Stimulated activated CD8-positive, alpha-beta memory T cell treated with anti-CD3 and anti-CD28 coated beads, Interleukin-7, amount 100 ng/mL, for 24 hours (primary cell): ENCODE data around the gene ARHGEF10L.

Experiments
- DNase-seq: peaks from one replicate; pipeline ENCODE4 v3.0.0-alpha.2; 2020; ENCODE audit warnings: low read depth

The ARHGEF10L gene

DNA sequence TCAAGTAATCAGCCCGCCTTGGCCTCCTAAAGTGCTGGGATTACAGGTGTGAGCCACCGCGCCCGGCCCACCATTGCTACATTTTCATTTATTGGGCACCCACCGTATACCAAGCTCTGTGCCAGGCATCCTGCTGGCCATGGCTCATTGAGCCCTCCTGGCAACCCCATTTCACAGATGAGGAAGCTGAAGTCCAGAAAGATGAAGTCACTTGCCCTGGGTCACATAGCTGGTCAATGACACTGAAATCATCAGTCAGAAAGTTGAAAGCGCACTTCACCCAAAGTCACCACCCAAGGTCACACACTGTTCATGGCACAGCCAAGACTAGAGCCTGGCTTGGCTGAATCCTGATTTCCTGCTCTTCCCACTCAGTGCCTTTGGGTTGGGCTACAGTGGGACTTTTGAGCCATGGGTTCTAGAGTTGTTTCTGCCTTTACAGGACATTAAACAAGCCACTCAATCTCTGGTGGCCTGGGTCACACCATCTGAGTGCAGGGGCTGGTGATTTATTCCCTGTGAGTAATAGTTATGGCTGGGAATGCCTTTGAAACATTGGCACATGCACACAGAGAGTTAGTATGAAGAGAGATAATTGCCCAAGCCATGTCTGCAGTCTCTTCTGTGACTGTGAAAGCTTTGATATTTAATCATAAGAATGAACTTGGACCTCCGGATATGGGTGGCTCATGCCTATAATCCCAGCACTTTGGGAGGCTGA lies 16.0 kb upstream of the ARHGEF10L start:
- DNase-seq: no peak

GRCh38 chr1:17524645-17525044 lies 14.9 kb upstream of the ARHGEF10L start:
- no peak for DNase-seq

- DNase-seq: no peak
These were observed 13.4 kb upstream of the ARHGEF10L start for GRCh38 chr1:17525996-17526686.

DNA sequence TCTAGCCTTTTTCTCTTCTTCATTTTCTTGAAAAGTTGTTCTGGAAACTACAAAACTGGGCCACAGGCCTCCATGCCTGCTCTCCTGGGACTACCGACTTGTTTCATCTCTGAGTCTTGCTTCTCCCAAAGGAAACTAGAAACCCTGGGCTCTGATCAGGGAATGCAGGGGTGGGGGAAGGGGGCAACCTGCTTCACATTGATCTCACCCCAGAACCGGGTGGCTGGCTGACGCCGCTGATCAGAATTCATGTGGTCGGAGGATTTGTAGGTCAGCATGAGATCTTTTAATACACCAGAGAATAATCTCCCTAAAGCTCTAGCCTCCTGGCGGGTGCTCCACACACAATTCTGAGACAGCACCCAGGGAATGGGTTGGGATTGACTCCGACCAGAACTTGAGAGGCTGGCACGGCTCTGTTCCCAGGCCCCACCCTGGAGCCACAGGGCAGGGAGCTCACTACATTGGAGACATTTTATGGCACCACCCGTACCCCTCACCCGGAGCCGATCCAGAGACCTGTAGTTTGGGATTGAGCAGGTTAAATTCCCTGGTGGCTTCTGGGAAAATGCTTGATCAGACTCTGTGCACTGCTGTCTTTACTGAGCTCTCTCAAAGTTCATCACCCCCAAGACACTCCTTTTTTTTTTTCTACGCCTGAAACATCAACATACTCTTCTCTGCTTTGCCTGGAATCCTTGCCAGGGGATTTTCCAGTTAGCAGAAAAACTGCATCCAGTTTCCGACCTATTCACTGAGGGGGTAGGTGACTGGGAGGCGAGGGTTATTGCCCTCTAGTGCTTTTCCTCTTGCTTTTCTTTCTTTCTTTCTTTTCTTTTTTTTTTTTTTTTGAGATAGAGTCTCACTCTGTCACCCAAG lies 12.2 kb upstream of the ARHGEF10L start:
- DNase-seq: no peak

- no peak for DNase-seq
These were observed 10.1 kb upstream of the ARHGEF10L start for GRCh38 chr1:17529381-17529780.

DNA sequence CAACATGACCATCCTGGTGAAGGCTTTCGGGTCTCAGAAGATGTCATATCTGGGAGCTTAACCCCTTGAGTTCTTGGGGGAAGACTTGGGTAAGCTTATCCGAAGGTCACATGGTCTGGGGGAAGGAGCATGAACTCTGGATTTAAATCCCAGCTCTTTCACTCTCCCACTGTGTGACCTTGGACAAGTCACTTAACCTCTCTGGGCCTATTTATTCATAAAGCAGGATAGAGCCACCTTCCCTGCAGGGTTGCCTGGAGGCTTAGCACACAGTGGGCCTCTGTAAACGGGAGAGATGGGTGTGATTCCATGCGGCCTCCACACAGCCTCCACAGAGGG lies 8.2 kb upstream of the ARHGEF10L start:
- DNase-seq: no peak

- no peak for DNase-seq
These were observed 7.6 kb upstream of the ARHGEF10L start for GRCh38 chr1:17531682-17532487.

- no peak for DNase-seq
These were observed 6.3 kb upstream of the ARHGEF10L start for GRCh38 chr1:17533201-17533600.

GRCh38 chr1:17535300-17535936 lies 4.1 kb upstream of the ARHGEF10L start:
- no peak for DNase-seq

- no peak for DNase-seq
These were observed 1.5 kb upstream of the ARHGEF10L start for GRCh38 chr1:17538010-17538409.

GRCh38 chr1:17538428-17539117 lies 925 bp upstream of the ARHGEF10L start:
- DNase-seq: no peak

DNA sequence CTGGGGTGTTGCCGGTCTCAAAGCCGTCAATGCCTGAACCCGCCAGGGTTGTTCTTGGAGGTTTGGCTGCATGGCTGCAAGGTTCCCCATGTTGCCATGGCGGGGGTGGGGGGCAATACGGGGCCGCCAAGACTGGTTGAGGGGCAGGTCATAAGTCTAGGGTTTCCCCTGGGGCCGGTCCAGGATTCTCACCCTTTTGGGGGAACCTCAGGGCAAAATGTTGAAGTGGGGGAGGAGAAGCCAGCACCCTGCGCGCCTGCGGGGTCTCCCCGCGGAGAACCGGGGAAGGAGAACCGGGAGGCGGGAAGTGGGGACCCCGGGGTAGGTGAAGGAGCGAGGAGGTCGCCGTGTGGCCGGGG lies 401 bp upstream of the ARHGEF10L start:
- DNase-seq: no peak

DNA sequence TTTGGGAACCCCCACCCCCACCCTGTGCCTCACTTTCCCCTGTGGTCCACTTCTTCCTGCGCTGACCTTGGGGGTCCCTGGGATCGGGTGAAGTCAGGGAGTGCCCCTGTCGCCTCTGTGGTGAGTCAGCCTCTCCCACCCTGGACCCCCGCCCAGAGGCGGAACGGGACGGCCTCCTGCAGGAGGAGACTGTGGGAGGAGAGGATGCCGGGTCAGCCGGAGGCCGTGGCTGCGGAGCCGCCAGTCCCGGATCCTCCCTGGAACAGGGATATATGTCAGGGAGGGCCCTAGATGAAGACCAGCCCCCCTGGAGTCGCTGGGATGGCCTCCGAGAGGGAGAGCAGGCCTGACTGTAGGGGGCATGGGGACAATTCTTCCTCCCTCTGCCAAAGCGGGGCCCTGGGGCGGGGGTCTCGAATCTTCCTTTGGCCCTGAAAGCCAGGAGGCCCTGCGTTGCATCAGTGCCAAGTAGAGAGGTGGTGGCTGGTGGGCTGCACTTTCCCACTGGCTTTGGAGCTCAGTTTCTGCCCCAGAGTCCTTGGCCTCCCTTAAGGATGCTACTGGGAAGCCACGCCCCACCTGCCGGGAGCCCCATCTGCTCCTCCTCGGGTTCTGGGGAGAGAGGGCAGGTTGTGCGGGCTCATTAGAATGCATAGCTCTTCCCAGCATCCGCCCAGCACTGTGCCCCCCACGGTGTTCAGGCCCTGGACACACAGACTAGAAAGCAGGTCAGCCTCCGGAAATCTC lies 930 bp downstream of the ARHGEF10L start:
- no peak for DNase-seq

DNA sequence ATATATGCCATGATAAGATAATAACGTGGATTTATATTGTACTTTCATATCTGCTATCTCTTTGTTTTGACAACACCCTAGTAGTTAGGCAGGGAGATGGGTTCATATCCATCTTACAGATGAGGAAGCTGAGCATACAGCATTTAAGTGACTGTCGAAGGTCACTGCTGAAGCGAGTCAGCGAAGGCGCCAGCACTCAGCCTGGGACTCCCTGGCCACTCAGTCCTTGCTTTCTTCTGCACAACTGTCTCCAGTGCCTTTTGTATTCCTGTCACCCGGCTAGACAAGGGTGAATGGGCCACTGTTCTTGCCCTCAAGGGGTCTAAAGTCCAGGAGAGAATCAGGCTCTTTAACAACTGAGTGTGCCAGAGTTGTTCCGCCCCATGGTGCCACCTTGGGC lies 3.1 kb downstream of the ARHGEF10L start:
- DNase-seq: no peak

DNA sequence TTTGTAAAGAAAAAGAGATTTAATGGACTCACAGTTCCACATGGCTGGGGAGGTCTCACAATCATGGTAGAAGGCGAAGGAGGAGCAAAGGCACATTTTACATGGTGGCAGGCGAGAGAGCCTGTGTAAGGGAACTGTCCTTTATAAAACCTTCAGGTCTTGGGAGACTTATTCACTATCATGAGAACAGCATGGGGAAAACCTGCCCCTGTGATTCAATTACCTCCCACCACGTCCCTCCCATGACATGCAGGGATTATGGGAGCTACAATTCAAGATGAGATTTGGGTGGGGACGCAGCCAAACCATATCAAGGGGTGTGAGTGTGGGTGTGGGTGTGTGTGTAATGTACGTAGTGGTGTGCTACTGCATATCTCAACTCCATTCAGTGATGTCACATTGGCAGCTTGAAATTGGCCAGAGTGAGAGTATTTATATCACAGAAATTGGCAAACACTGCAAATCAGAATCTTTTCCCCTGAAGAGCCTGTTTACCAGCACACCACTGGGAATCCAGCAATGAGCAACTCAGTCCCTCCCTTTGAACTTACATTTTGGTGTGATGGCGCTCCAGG lies 5.4 kb downstream of the ARHGEF10L start:
- DNase-seq: no peak

GRCh38 chr1:17545356-17545755 lies 5.9 kb downstream of the ARHGEF10L start:
- DNase-seq: no peak

DNA sequence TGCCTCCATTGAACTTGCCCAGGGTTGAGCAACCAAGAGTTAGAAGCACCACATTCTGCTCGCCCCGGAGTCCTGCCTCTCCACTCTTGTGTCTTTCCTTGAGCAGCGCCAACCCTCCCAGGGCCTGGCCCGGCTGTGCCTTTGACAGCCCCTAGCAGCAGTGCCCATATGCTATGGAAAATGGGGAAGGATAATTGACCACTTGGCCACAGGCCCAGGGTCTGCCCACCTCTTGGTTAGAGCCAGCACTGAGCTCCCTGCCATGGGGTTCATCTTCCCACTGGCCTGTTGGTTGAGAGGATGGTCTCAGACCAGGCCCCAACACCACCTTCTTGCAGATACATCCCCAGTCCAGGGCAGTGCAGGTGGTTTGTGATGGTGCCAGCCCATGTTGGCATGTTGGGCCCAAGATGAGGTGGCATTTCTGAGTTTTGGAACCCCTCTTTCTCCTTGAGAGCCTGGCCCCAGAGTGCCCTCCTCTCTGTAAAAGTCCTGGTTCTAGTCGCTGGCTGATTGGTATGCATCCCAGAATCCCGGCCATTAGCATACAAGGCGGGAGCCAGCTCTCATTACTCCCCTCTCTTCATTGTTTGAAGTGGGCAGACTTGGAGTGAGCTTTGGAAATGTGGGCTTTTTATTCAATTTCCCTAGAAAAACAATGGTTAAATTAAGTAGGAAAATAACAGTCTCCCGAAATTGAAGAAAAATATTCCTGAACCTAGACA lies 7.6 kb downstream of the ARHGEF10L start:
- no peak for DNase-seq

GRCh38 chr1:17549384-17549783 lies 9.9 kb downstream of the ARHGEF10L start:
- DNase-seq: no peak
